Liver (tissue), 9 donors: Measurements from ENCODE around the gene C19orf47. TPM values are rescaled to one million over a fixed set of nuclear protein-coding genes. Genes with fewer than 3 reads are reported as not detected.

ENCODE experiments used
- DNase-seq: peaks from one replicate; pipeline ENCODE4 v3.0.0-alpha.2; 2017; ENCODE audit warnings: low spot score
- H3K27ac ChIP-seq, 2 donors: one replicate each; pipeline ENCODE4 v1.7.0; 2013; ENCODE audit warnings: inconsistent platforms in 2 of 2, low read length in 2 of 2, control low read depth in 1 of 2, low read depth in 1 of 2, mild to moderate bottlenecking in 1 of 2
- H3K27me3 ChIP-seq, 4 donors: one replicate each; pipeline versions ENCODE4 v1.6.1 to v1.7.0; 2013; ENCODE audit warnings: low read length in 3 of 4, inconsistent platforms in 1 of 4, mild to moderate bottlenecking in 1 of 4, moderate library complexity in 1 of 4; ENCODE audit not compliant: control insufficient read depth in 4 of 4, insufficient read depth in 4 of 4
- H3K36me3 ChIP-seq, 4 donors: one replicate each; pipeline versions ENCODE4 v1.6.1 to v1.7.0; 2013; ENCODE audit warnings: low read length in 3 of 4, mild to moderate bottlenecking in 3 of 4, low read depth in 1 of 4, moderate library complexity in 1 of 4; ENCODE audit not compliant: control insufficient read depth in 4 of 4, insufficient read depth in 3 of 4
- H3K4me1 ChIP-seq, 4 donors: one replicate each; pipeline versions ENCODE4 v1.6.1 to v1.7.0; 2013; ENCODE audit warnings: low read length in 3 of 4, mild to moderate bottlenecking in 3 of 4, moderate library complexity in 1 of 4; ENCODE audit not compliant: control insufficient read depth in 4 of 4, insufficient read depth in 4 of 4
- H3K4me3 ChIP-seq, 3 donors: one replicate each; pipeline versions ENCODE4 v1.6.1 to v1.7.0; 2013; ENCODE audit warnings: low read length in 3 of 3, control low read depth in 1 of 3, low read depth in 1 of 3, mild to moderate bottlenecking in 1 of 3
- H3K9ac ChIP-seq, 2 donors: one replicate each; pipeline ENCODE4 v1.7.0; 2013; ENCODE audit warnings: low read length in 2 of 2, mild to moderate bottlenecking in 2 of 2, moderate library complexity in 2 of 2, control low read depth in 1 of 2, low read depth in 1 of 2
- H3K9me3 ChIP-seq, 4 donors: one replicate each; pipeline versions ENCODE4 v1.6.1 to v1.7.0; 2013; ENCODE audit warnings: low read length in 3 of 4; ENCODE audit not compliant: control insufficient read depth in 4 of 4
- CTCF ChIP-seq: fragments of 150-350 bp; IDR thresholded peaks from 2 replicates; pipeline ENCODE4 v1.5.1; 2017; ENCODE audit warnings: improper control_type of control experiment, low read depth, low read length; ENCODE audit not compliant: missing input control
- EGR1 ChIP-seq, 2 donors: IDR thresholded peaks; 2 replicates each; pipeline ENCODE4 v1.6.1; 2016 to 2018; ENCODE audit warnings: antibody characterized with exemption in 2 of 2, low read depth in 2 of 2
- FOXA1 ChIP-seq: IDR thresholded peaks from 2 replicates; pipeline ENCODE4 v1.6.1; 2016; ENCODE audit warnings: antibody characterized with exemption
- FOXA2 ChIP-seq: IDR thresholded peaks from 2 replicates; pipeline ENCODE4 v1.6.1; 2016; ENCODE audit warnings: antibody characterized with exemption
- HNF4A ChIP-seq, 2 donors: conservative IDR thresholded peaks; 2 replicates each; pipeline ENCODE4 v1.6.1; 2016; ENCODE audit warnings: antibody characterized with exemption in 2 of 2, mild to moderate bottlenecking in 2 of 2
- MAX ChIP-seq: IDR thresholded peaks from 2 replicates; pipeline ENCODE4 v1.6.1; 2016; ENCODE audit warnings: antibody characterized with exemption
- NR2F2 ChIP-seq: IDR thresholded peaks from 2 replicates; pipeline ENCODE4 v1.6.1; 2016; ENCODE audit warnings: antibody characterized with exemption
- RAD21 ChIP-seq, 2 donors: IDR thresholded peaks; 2 replicates each; pipeline ENCODE4 v1.6.1; 2016; ENCODE audit warnings: antibody characterized with exemption in 2 of 2, mild to moderate bottlenecking in 2 of 2
- RXRA ChIP-seq, 2 donors: IDR thresholded peaks; 2 replicates each; pipeline ENCODE4 v1.6.1; 2017 to 2018; ENCODE audit warnings: antibody characterized with exemption in 2 of 2, mild to moderate bottlenecking in 1 of 2
- SP1 ChIP-seq: IDR thresholded peaks from 2 replicates; pipeline ENCODE4 v1.6.1; 2018; ENCODE audit warnings: antibody characterized with exemption, mild to moderate bottlenecking
- TAF1 ChIP-seq: conservative IDR thresholded peaks from 2 replicates; pipeline ENCODE4 v1.6.1; 2016; ENCODE audit warnings: antibody characterized with exemption, mild to moderate bottlenecking
- YY1 ChIP-seq: IDR thresholded peaks from 2 replicates; pipeline ENCODE4 v1.6.1; 2016; ENCODE audit warnings: antibody characterized with exemption, mild to moderate bottlenecking
- WGBS: extraction: QIAGEN DNeasy Blood & Tissue Kit; methylation state at CpG from one replicate; pipeline ENCODE4 v1.1.7; 2013; 5-methylcytosine and 5-hydroxymethylcytosine counted together
- polyA plus RNA-seq, 2 donors: library from polyadenylated mRNA; stranded (reverse) in 1 of 2; unstranded in 1 of 2; fragments of 200-250 nt in 1 of 2; fragments of >200 nt in 1 of 2; fragmentation: Nextera tagmentation in 1 of 2; extraction: Ambion mirVana in 1 of 2; gene quantifications; one replicate each; pipeline versions ENCODE4 v1.2.1 to v1.2.3, GENCODE V29; 2013 to 2015
- total RNA-seq, 2 donors: library from RNA; depleted of rRNA; stranded (reverse); fragments of >200 nt; gene quantifications; one replicate each; pipeline ENCODE4 v1.2.3, GENCODE V29; 2014
- TF ChIP-seq, protein P1 (sequence below): IDR thresholded peaks from 2 replicates; pipeline ENCODE4 v1.6.1; 2016; ENCODE audit warnings: antibody characterized with exemption, mild to moderate bottlenecking
- TF ChIP-seq, protein P2 (sequence below): IDR thresholded peaks from 2 replicates; pipeline ENCODE4 v1.6.1; 2016; ENCODE audit warnings: antibody characterized with exemption
- TF ChIP-seq, protein P3 (sequence below): IDR thresholded peaks from 2 replicates; pipeline ENCODE4 v1.6.1; 2016; ENCODE audit warnings: antibody characterized with exemption
- donor health status: healthy.
- donor health status: healthy.
- donor health status: healthy.
- donor health status: healthy.
- donor health status: healthy.

The C19orf47 gene
- total and polyA plus RNA-seq, 4 donors, result 3.9 to 6.0 (median 5.0) TPM

- Histone ChIP-seq H3K27ac (no peak overlapping the region), H3K4me1 (peaks cover 0 to 14% (median 3%) of the 10 kb centered on the region in 4 donors), H3K27me3 (no peaks in the 10 kb centered on the region), H3K4me3 (no peak overlapping the region), H3K36me3 (no peaks in the 10 kb centered on the region), H3K9ac (no peak overlapping the region), H3K9me3 (no peaks in the 10 kb centered on the region)
- TF ChIP-seq SP1 (no peak), NR2F2 (no peak)
- no peak for DNase-seq
- WGBS, result 96% methylated on average over 13 of the region's 13 CpGs
Measured at GRCh38 chr19:40360020-40360707, 12.0 kb upstream of the C19orf47 start.

GRCh38 chr19:40358773-40359172 is 10.6 kb upstream of the C19orf47 start:
- Histone ChIP-seq H3K9ac (no peak overlapping the region), H3K4me3 (no peak overlapping the region), H3K36me3 (peaks cover 0 to under 1% (median 0%) of the 10 kb centered on the region in 4 donors), H3K27me3 (no peaks in the 10 kb centered on the region), H3K4me1 (peaks cover 0 to 14% (median 3%) of the 10 kb centered on the region in 4 donors), H3K27ac (no peak overlapping the region), H3K9me3 (no peaks in the 10 kb centered on the region)
- TF ChIP-seq HNF4A (conservative IDR thresholded peaks at IDR 0.05), result no peak
- no peak for TF ChIP-seq MAX
- TF ChIP-seq, protein P1, sequence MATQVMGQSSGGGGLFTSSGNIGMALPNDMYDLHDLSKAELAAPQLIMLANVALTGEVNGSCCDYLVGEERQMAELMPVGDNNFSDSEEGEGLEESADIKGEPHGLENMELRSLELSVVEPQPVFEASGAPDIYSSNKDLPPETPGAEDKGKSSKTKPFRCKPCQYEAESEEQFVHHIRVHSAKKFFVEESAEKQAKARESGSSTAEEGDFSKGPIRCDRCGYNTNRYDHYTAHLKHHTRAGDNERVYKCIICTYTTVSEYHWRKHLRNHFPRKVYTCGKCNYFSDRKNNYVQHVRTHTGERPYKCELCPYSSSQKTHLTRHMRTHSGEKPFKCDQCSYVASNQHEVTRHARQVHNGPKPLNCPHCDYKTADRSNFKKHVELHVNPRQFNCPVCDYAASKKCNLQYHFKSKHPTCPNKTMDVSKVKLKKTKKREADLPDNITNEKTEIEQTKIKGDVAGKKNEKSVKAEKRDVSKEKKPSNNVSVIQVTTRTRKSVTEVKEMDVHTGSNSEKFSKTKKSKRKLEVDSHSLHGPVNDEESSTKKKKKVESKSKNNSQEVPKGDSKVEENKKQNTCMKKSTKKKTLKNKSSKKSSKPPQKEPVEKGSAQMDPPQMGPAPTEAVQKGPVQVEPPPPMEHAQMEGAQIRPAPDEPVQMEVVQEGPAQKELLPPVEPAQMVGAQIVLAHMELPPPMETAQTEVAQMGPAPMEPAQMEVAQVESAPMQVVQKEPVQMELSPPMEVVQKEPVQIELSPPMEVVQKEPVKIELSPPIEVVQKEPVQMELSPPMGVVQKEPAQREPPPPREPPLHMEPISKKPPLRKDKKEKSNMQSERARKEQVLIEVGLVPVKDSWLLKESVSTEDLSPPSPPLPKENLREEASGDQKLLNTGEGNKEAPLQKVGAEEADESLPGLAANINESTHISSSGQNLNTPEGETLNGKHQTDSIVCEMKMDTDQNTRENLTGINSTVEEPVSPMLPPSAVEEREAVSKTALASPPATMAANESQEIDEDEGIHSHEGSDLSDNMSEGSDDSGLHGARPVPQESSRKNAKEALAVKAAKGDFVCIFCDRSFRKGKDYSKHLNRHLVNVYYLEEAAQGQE, result no peak
- no peak for TF ChIP-seq YY1
- TF ChIP-seq, protein P2, sequence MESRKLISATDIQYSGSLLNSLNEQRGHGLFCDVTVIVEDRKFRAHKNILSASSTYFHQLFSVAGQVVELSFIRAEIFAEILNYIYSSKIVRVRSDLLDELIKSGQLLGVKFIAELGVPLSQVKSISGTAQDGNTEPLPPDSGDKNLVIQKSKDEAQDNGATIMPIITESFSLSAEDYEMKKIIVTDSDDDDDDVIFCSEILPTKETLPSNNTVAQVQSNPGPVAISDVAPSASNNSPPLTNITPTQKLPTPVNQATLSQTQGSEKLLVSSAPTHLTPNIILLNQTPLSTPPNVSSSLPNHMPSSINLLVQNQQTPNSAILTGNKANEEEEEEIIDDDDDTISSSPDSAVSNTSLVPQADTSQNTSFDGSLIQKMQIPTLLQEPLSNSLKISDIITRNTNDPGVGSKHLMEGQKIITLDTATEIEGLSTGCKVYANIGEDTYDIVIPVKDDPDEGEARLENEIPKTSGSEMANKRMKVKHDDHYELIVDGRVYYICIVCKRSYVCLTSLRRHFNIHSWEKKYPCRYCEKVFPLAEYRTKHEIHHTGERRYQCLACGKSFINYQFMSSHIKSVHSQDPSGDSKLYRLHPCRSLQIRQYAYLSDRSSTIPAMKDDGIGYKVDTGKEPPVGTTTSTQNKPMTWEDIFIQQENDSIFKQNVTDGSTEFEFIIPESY, result no peak
- TF ChIP-seq, protein P3, sequence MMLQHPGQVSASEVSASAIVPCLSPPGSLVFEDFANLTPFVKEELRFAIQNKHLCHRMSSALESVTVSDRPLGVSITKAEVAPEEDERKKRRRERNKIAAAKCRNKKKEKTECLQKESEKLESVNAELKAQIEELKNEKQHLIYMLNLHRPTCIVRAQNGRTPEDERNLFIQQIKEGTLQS, result no peak
- no peak for TF ChIP-seq NR2F2
- no peak for TF ChIP-seq FOXA2
- TF ChIP-seq CTCF, result no peak
- TF ChIP-seq FOXA1, result no peak
- TF ChIP-seq TAF1, result no peak
- TF ChIP-seq RAD21 (IDR thresholded peaks at IDR 0.05), result no peak
- no peak for TF ChIP-seq EGR1 (IDR thresholded peaks at IDR 0.05; ENCODE audit: low read depth in 2 of 2)
- TF ChIP-seq RXRA (IDR thresholded peaks at IDR 0.05), result no peak
- WGBS, result 91% methylated on average over 5 of the region's 5 CpGs
- DNase-seq, result no peak
